ENCODE data around the gene VPS4A. TPM values are rescaled to one million over a fixed set of nuclear protein-coding genes. Genes with fewer than 3 reads are reported as not detected.

VPS4A gene
- polyA plus RNA-seq, 1 of the 3 experiments (the other 2 are of a cell fraction), result 20.8 TPM

DNA sequence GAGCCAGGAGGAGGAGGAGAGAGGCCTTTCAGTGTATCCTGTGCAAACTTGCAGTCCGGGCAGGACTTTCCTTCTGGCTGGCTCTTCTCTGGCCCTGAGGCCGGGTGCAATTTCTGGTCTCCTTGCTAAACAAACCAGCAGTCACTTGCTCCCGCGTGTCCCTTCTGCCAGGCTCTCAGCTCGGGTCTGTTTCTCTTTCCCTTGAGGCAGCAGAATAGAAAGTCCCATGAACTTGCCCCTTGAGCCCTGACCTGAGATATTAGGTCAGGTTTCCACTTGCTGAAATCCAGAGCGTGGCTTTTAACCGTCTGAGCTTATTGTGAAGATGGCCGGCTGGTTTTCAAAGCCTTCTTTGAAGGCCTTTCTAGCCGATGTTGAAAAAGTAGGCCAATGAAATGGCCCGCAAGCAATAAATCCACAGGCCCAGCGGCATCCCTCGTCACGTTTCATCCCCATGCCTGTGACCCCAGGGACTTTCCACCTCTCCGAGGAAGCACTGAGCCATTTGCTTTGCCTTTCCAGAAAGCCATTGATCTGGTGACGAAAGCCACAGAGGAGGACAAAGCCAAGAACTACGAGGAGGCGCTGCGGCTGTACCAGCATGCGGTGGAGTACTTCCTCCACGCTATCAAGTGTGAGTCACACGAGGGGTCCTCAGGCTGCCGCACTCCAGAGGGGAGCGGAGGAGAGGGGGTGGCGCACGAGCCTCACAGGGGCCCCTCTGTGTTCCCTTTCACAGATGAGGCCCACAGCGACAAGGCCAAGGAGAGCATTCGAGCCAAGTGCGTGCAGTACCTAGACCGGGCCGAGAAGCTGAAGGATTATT lies 4.5 kb downstream of the VPS4A start:
- Histone ChIP-seq H3K9me2 (no peaks in the 10 kb centered on the region), H3K79me2 (ENCODE audit: insufficient read depth) (peaks cover 52% of the 10 kb centered on the region), H2AFZ (ENCODE audit: low read depth) (no peak overlapping the region), H3K27ac (ENCODE audit: low read depth in 2 of 2, low read length in 1 of 2) (no peak overlapping the region), H3F3A (replicated peaks; ENCODE audit: insufficient read depth) (peaks cover under 1% of the 10 kb centered on the region), H3K27me3 (ENCODE audit: insufficient read depth) (no peaks in the 10 kb centered on the region), H3K9ac (no peak overlapping the region), H3K36me3 (replicated peaks in 1 of 2; ENCODE audit: control insufficient read depth in 1 of 2, insufficient read depth in 2 of 2, low read length in 1 of 2) (peaks cover 28 to 58% of the 10 kb centered on the region in 2 experiments), H3K4me3 (ENCODE audit: low read depth in 2 of 2, low read length in 1 of 2) (no peak overlapping the region), H3K4me2 (no peak overlapping the region), H3K4me1 (ENCODE audit: control insufficient read depth in 1 of 2, insufficient read depth in 2 of 2, low read depth in 1 of 2, low read length in 1 of 2) (peaks cover 0 to 5% of the 10 kb centered on the region in 2 experiments; a peak in 1 of 4 replicates), H3K9me3 (no peaks in the 10 kb centered on the region), H4K20me1 (ENCODE audit: insufficient read depth) (peaks cover 10% of the 10 kb centered on the region; the same call in 1 of the 2 replicates)
- TF ChIP-seq, protein P1, sequence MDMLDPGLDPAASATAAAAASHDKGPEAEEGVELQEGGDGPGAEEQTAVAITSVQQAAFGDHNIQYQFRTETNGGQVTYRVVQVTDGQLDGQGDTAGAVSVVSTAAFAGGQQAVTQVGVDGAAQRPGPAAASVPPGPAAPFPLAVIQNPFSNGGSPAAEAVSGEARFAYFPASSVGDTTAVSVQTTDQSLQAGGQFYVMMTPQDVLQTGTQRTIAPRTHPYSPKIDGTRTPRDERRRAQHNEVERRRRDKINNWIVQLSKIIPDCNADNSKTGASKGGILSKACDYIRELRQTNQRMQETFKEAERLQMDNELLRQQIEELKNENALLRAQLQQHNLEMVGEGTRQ (IDR thresholded peaks at IDR 0.05; ENCODE audit: borderline replicate concordance, low read depth, low read length), result no peak
- TF ChIP-seq EZH2phosphoT487 (IDR thresholded peaks at IDR 0.05; ENCODE audit: borderline replicate concordance, low read depth), result no peak
- no peak for DNase-seq
- POLR2A ChIA-PET, result interaction anchor here (1.5 kb wide), 1 partner anchor 13 kb away, joined by 5 read pairs; no protein-coding TSS in a partner anchor
- WGBS (ENCODE audit: low lambda C conversion rate), result 93% methylated on average over 29 of the region's 30 CpGs
- CTCF ChIA-PET, result no interaction called here

DNA sequence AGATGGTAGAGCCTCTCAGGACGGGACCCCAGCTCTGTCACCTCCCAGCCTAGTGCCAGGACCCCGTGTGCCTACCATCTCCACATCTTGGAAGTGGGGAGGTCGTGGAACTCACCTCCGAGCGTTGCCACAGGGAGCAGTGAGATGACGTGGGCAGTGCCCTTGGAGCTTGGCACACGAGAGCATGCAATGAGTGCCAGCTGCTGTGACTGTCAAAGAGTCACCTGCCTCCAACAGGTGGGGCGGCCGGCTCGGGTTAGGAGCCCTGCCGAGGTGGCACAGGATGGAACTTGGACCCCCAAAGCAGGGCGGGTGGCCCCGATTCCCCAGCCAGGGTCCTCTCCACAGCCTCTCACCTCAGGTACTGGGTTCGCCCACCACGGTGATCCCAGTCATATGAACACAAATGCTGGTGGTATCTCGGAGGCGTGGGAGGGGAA lies 5.5 kb downstream of the VPS4A start:
- ChIA-PET POLR2A (no interaction called here), CTCF (interaction anchor here (1.6 kb wide), 1 partner anchor 166 kb away, joined by 4 read pairs; no protein-coding TSS in a partner anchor)
- no peaks in the 10 kb centered on the region for H3K9me3 ChIP-seq
- H4K20me1 ChIP-seq (ENCODE audit: insufficient read depth), result peaks cover 14% of the 10 kb centered on the region
- no peak overlapping the region for H3K9ac ChIP-seq
- no peak for TF ChIP-seq MEF2A (IDR thresholded peaks at IDR 0.05; ENCODE audit: borderline replicate concordance, low read depth)
- H3F3A ChIP-seq (replicated peaks; ENCODE audit: insufficient read depth), result peaks cover 3% of the 10 kb centered on the region
- DNase-seq, result no peak
- H2AFZ ChIP-seq (ENCODE audit: low read depth), result no peak overlapping the region
- H3K27me3 ChIP-seq (ENCODE audit: insufficient read depth), result no peaks in the 10 kb centered on the region
- peaks cover 0 to 5% of the 10 kb centered on the region in 2 experiments; a peak in 1 of 4 replicates for H3K4me1 ChIP-seq (ENCODE audit: control insufficient read depth in 1 of 2, insufficient read depth in 2 of 2, low read depth in 1 of 2, low read length in 1 of 2)
- no peaks in the 10 kb centered on the region for H3K9me2 ChIP-seq
- H3K27ac ChIP-seq (ENCODE audit: low read depth in 2 of 2, low read length in 1 of 2), result no peak overlapping the region
- H3K4me2 ChIP-seq, result no peak overlapping the region
- WGBS (ENCODE audit: low lambda C conversion rate), result 98% methylated on average over 9 of the region's 17 CpGs
- peaks cover 57% of the 10 kb centered on the region for H3K79me2 ChIP-seq (ENCODE audit: insufficient read depth)
- H3K36me3 ChIP-seq (replicated peaks in 1 of 2; ENCODE audit: control insufficient read depth in 1 of 2, insufficient read depth in 2 of 2, low read length in 1 of 2), result peaks cover 34 to 67% of the 10 kb centered on the region in 2 experiments
- H3K4me3 ChIP-seq (ENCODE audit: low read depth in 2 of 2, low read length in 1 of 2), result no peak overlapping the region

DNA sequence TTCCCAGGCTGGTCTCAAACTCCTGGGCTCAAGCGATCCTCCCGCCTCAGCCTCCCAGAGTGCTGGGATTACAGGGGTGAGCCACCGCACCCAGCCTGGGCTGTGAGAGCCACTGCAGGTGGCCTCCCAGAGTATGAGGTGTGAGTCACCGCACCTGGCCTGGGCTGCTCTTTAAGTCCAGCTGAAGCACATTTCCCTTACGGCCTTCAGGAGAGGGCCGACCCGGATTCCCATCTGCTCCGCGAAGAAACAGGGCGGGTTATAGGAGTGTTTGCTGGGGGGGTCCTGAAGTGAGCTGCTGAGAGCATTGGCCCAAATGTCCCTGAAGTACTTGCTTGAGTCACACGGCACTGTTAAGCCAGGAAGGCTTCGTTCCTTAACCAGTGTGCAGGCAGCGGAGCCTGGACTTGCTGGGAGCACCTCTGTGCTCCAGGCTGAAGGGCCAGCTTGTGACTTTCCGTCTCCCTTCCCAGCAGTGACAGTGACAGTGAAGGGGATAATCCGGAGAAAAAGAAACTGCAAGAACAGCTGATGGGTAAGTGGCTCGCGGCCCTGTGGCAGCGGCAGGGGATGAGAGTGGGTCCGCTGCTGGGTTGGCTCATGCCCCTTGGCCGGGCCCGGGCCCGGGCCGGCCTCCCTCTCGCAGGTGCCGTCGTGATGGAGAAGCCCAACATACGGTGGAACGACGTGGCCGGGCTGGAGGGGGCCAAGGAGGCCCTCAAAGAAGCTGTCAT lies 7.2 kb downstream of the VPS4A start:
- Histone ChIP-seq H3K79me2 (ENCODE audit: insufficient read depth) (peaks cover 57% of the 10 kb centered on the region), H3K9ac (no peak overlapping the region), H3K36me3 (replicated peaks in 1 of 2; ENCODE audit: control insufficient read depth in 1 of 2, insufficient read depth in 2 of 2, low read length in 1 of 2) (peaks cover 48 to 82% of the 10 kb centered on the region in 2 experiments), H3F3A (replicated peaks; ENCODE audit: insufficient read depth) (peaks cover 3% of the 10 kb centered on the region), H3K4me3 (ENCODE audit: low read depth in 2 of 2, low read length in 1 of 2) (no peak overlapping the region), H3K27ac (ENCODE audit: low read depth in 2 of 2, low read length in 1 of 2) (no peak overlapping the region), H3K4me2 (no peak overlapping the region), H4K20me1 (ENCODE audit: insufficient read depth) (peaks cover 25% of the 10 kb centered on the region), H2AFZ (ENCODE audit: low read depth) (no peak overlapping the region), H3K27me3 (ENCODE audit: insufficient read depth) (no peaks in the 10 kb centered on the region), H3K9me3 (no peaks in the 10 kb centered on the region), H3K9me2 (no peaks in the 10 kb centered on the region), H3K4me1 (ENCODE audit: control insufficient read depth in 1 of 2, insufficient read depth in 2 of 2, low read depth in 1 of 2, low read length in 1 of 2) (no peaks in the 10 kb centered on the region)
- CTCF ChIA-PET, result interaction anchor here (0.9 to 1.6 kb wide), 2 partner anchors 21 to 168 kb away, joined by 3 to 4 read pairs; partner anchors contain the start of gene COG8
- no peak for DNase-seq
- POLR2A ChIA-PET, result interaction anchor here (0.7 to 1.3 kb wide), 2 partner anchors 8 to 11 kb away, joined by 3 to 5 read pairs; no protein-coding TSS in a partner anchor
- WGBS (ENCODE audit: low lambda C conversion rate), result 93% methylated on average over 24 of the region's 30 CpGs
- no peak for TF ChIP-seq TCF12 (IDR thresholded peaks at IDR 0.05)
- TF ChIP-seq NRF1 (IDR thresholded peaks at IDR 0.05; ENCODE audit: low read depth, low read length), result no peak
- TF ChIP-seq, protein P2, sequence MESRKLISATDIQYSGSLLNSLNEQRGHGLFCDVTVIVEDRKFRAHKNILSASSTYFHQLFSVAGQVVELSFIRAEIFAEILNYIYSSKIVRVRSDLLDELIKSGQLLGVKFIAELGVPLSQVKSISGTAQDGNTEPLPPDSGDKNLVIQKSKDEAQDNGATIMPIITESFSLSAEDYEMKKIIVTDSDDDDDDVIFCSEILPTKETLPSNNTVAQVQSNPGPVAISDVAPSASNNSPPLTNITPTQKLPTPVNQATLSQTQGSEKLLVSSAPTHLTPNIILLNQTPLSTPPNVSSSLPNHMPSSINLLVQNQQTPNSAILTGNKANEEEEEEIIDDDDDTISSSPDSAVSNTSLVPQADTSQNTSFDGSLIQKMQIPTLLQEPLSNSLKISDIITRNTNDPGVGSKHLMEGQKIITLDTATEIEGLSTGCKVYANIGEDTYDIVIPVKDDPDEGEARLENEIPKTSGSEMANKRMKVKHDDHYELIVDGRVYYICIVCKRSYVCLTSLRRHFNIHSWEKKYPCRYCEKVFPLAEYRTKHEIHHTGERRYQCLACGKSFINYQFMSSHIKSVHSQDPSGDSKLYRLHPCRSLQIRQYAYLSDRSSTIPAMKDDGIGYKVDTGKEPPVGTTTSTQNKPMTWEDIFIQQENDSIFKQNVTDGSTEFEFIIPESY (IDR thresholded peaks at IDR 0.05; ENCODE audit: borderline replicate concordance, low read depth), result no peak
- TF ChIP-seq FOXM1 (IDR thresholded peaks at IDR 0.05; ENCODE audit: low read depth), result no peak
- TF ChIP-seq GABPA (IDR thresholded peaks at IDR 0.05; ENCODE audit: low read depth), result no peak
- TF ChIP-seq TAF1 (IDR thresholded peaks at IDR 0.05; ENCODE audit: borderline replicate concordance, low read depth, low read length), result no peak
- TF ChIP-seq, protein P3, sequence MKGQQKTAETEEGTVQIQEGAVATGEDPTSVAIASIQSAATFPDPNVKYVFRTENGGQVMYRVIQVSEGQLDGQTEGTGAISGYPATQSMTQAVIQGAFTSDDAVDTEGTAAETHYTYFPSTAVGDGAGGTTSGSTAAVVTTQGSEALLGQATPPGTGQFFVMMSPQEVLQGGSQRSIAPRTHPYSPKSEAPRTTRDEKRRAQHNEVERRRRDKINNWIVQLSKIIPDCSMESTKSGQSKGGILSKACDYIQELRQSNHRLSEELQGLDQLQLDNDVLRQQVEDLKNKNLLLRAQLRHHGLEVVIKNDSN (IDR thresholded peaks at IDR 0.05; ENCODE audit: borderline replicate concordance, low read depth), result no peak
- TF ChIP-seq NFIC (IDR thresholded peaks at IDR 0.05; ENCODE audit: borderline replicate concordance), result no peak
- no peak for TF ChIP-seq EZH2phosphoT487 (IDR thresholded peaks at IDR 0.05; ENCODE audit: borderline replicate concordance, low read depth)
